ENCODE measurements around the gene OR2F1. TPM values are rescaled to one million over a fixed set of nuclear protein-coding genes. Genes with fewer than 3 reads are reported as not detected.

The OR2F1 gene, protein sequence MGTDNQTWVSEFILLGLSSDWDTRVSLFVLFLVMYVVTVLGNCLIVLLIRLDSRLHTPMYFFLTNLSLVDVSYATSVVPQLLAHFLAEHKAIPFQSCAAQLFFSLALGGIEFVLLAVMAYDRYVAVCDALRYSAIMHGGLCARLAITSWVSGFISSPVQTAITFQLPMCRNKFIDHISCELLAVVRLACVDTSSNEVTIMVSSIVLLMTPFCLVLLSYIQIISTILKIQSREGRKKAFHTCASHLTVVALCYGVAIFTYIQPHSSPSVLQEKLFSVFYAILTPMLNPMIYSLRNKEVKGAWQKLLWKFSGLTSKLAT
- total RNA-seq, result not detected

DNA sequence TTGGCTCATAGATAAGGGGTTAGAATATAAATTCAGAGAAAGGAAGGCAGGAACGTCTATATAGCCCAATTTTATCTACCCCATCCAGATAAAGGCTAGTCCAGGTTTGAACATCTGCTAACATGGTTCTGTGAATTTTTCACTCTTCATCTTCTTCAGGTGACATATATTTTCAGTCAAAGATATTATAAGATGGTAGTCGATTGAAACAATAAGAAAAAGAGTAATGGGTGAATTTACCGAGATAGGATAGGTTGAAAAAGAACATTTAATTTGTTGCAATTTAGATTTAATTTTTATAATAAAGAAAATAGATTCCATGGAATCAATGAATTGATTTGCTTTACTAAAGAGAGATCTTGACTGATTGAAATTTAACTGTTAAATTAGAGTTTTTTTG is at the start of gene OR2F1:
Gene OR2F1, plus strand, starts transcription at position 301 of the 400 bp plus-strand sequence. CDS start 5,127 bp downstream, outside the sequence.
- TF ChIP-seq, protein P1, sequence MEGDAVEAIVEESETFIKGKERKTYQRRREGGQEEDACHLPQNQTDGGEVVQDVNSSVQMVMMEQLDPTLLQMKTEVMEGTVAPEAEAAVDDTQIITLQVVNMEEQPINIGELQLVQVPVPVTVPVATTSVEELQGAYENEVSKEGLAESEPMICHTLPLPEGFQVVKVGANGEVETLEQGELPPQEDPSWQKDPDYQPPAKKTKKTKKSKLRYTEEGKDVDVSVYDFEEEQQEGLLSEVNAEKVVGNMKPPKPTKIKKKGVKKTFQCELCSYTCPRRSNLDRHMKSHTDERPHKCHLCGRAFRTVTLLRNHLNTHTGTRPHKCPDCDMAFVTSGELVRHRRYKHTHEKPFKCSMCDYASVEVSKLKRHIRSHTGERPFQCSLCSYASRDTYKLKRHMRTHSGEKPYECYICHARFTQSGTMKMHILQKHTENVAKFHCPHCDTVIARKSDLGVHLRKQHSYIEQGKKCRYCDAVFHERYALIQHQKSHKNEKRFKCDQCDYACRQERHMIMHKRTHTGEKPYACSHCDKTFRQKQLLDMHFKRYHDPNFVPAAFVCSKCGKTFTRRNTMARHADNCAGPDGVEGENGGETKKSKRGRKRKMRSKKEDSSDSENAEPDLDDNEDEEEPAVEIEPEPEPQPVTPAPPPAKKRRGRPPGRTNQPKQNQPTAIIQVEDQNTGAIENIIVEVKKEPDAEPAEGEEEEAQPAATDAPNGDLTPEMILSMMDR (IDR thresholded peaks at IDR 0.05), result no peak
- Histone ChIP-seq H3K27ac (no peak within 1 kb of the TSS), H3K4me3 (no peak within 1 kb of the TSS), H3K36me3 (no peaks in the 10 kb centered on the region), H3K27me3 (no peaks in the 10 kb centered on the region), H3K9me3 (no peaks in the 10 kb centered on the region), H3K4me1 (no peaks in the 10 kb centered on the region)
- DNase-seq (ENCODE audit: low spot score), result no peak

DNA sequence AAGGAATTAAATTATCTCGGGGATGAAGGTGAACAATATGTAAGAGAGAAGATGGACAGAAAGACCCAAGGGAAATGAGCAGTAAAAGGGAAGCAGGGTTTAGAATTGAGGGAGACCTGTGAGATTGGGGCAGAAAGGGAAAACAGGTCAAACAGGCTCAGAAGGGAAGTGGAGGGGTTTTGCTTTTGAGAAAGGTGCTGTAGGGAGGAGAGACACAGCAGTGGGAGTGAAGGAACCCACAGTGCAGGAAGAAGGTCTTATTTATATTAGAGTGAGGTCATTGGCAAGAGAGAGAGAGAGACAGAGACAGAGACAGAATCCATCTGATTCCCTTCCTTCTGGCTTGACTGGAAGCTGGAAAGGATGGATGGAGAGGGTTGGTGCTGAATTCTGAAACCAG is 49.1 kb upstream of the OR2F1 start:
- no peak overlapping the region for H3K27ac ChIP-seq

DNA sequence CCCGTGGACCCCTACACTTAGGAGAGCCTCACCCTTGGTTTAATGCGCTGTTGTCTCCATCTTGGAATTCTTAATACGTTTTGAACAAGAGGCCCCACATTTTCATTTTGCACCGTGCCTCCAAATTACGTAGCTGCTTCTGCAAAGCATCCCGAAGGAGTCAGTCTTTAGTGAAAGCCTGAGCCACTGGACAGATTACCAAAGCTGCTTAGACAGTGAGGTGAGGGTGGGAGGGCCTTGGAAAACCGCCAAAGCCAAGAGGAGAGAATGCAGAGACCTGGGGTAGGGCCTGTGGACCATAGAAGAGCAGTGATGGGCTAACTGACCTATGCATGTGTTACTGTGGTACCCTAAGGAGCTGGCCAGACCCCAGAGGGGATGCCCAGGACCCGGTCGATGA is 48.5 kb upstream of the OR2F1 start:
- no peak overlapping the region for H3K4me3 ChIP-seq

More for the DNA sequence above, 49.1 kb upstream of the OR2F1 start:
- TF ChIP-seq, protein P1 (IDR thresholded peaks at IDR 0.05), result no peak
- Histone ChIP-seq H3K27me3 (no peaks in the 10 kb centered on the region), H3K4me3 (no peak overlapping the region), H3K4me1 (peaks cover 0 to 25% of the 10 kb centered on the region in 2 donors), H3K36me3 (no peaks in the 10 kb centered on the region), H3K9me3 (no peaks in the 10 kb centered on the region)
- no peak for DNase-seq (ENCODE audit: low spot score)

DNA sequence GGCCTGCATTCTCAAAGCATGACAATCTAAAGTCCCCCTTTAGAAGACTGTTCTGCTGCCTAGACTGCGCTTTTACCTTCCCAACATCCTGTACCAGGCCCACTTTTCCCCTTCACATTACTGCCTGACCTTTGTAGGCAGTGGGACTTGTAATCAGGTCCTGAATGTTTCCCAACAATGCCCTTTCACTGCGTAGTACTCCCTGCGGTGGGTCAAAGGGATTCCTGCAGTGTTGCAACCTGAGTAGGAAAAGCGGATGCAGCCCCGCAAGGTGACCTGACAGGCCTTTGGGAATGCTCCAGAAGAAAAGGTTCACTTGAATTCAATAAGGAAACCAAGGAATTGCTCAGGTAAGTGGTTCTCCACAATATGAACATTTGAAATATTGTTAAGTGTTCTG is 47.7 kb upstream of the OR2F1 start:
- no peaks in the 10 kb centered on the region for H3K36me3 ChIP-seq
- no peak overlapping the region for H3K4me3 ChIP-seq
- no peaks in the 10 kb centered on the region for H3K27me3 ChIP-seq
- H3K27ac ChIP-seq, result no peak overlapping the region
- no peaks in the 10 kb centered on the region for H3K9me3 ChIP-seq
- DNase-seq (ENCODE audit: low spot score), result no peak
- TF ChIP-seq, protein P1 (IDR thresholded peaks at IDR 0.05), result no peak
- H3K4me1 ChIP-seq, result peaks cover 0 to 16% of the 10 kb centered on the region in 2 donors

More for the DNA sequence above, 48.5 kb upstream of the OR2F1 start:
- Histone ChIP-seq H3K4me1 (peaks cover 0 to 18% of the 10 kb centered on the region in 2 donors), H3K27me3 (no peaks in the 10 kb centered on the region), H3K36me3 (no peaks in the 10 kb centered on the region), H3K9me3 (no peaks in the 10 kb centered on the region), H3K27ac (no peak overlapping the region)
- no peak for DNase-seq (ENCODE audit: low spot score)
- TF ChIP-seq, protein P1 (IDR thresholded peaks at IDR 0.05), result no peak

DNA sequence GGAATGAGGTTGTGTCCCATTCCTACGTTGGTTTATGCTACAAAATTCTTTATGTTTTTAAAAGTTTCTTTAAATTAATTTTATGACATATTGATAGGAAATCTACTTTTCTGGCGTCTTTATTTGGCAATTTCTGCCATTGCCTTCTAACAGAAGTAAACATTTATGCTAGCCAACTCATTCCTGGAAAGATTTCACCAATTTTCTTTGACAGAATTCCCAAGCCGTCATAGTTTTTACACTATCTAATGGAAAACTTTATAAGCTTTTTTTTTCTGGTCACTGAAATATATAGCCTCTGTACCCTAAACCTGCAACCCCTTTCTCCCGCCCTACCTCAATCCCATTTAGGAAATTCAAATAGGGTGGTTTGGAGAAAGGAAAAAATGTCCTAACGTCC is 46.5 kb upstream of the OR2F1 start:
- no peak for DNase-seq (ENCODE audit: low spot score)
- Histone ChIP-seq H3K27me3 (no peaks in the 10 kb centered on the region), H3K27ac (no peak overlapping the region), H3K4me1 (peaks cover 0 to 10% of the 10 kb centered on the region in 2 donors), H3K9me3 (no peaks in the 10 kb centered on the region), H3K4me3 (no peak overlapping the region), H3K36me3 (no peaks in the 10 kb centered on the region)
- TF ChIP-seq, protein P1 (IDR thresholded peaks at IDR 0.05), result no peak

DNA sequence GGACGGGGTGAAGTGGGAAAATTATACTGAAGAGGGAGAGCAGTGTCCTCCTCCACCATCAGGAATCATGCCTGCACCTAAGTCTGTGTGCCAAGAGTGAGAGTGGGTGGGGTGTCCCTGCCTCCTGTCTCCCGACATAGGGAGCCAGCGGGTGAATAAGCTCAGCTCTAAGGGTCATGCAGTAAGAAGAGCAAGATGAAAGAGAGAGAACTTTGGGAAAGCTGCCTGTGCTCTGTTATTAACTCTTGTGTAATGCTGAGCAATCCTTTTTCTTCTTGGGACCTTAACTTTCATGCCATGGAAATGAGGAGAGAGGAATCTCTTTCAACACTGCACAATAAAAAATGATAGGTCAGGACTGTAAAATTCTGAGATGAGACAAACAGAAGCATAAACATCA is 44.8 kb upstream of the OR2F1 start:
- no peak overlapping the region for H3K4me3 ChIP-seq
- no peak for DNase-seq (ENCODE audit: low spot score)
- H3K27ac ChIP-seq, result no peak overlapping the region
- TF ChIP-seq, protein P1 (IDR thresholded peaks at IDR 0.05), result no peak
- H3K27me3 ChIP-seq, result no peaks in the 10 kb centered on the region
- no peaks in the 10 kb centered on the region for H3K36me3 ChIP-seq
- peaks cover 0 to 10% of the 10 kb centered on the region in 2 donors for H3K4me1 ChIP-seq
- H3K9me3 ChIP-seq, result no peaks in the 10 kb centered on the region

Measured in right atrium auricular region (tissue), 2 donors.